ENCODE data around the gene SLC25A43.
"Not testable (repeated sequence)": the region's sequence is repeated elsewhere in the genome, so short reads cannot be mapped to it uniquely, and the experiment has no call there.

Gene SLC25A43

GRCh38 chrX:119363391-119363790 is 35.7 kb upstream of the SLC25A43 start:
- TF ChIP-seq ZFP30 (CRISPR knock-in tag; IDR thresholded peaks at IDR 0.05), result no peak
- no peak for TF ChIP-seq ZC3H10 (CRISPR knock-in tag; IDR thresholded peaks at IDR 0.05)
- no peak for TF ChIP-seq OSR1 (CRISPR knock-in tag; IDR thresholded peaks at IDR 0.05)
- TF ChIP-seq ISL1 (CRISPR knock-in tag; IDR thresholded peaks at IDR 0.05), result no peak
- TF ChIP-seq, protein P1, sequence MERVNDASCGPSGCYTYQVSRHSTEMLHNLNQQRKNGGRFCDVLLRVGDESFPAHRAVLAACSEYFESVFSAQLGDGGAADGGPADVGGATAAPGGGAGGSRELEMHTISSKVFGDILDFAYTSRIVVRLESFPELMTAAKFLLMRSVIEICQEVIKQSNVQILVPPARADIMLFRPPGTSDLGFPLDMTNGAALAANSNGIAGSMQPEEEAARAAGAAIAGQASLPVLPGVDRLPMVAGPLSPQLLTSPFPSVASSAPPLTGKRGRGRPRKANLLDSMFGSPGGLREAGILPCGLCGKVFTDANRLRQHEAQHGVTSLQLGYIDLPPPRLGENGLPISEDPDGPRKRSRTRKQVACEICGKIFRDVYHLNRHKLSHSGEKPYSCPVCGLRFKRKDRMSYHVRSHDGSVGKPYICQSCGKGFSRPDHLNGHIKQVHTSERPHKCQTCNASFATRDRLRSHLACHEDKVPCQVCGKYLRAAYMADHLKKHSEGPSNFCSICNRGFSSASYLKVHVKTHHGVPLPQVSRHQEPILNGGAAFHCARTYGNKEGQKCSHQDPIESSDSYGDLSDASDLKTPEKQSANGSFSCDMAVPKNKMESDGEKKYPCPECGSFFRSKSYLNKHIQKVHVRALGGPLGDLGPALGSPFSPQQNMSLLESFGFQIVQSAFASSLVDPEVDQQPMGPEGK (CRISPR knock-in tag; IDR thresholded peaks at IDR 0.05; ENCODE audit: borderline replicate concordance), result no peak
- TF ChIP-seq TSHZ2 (CRISPR knock-in tag; IDR thresholded peaks at IDR 0.05), result no peak
- no peak for TF ChIP-seq ZNF70 (CRISPR knock-in tag; IDR thresholded peaks at IDR 0.05)
- no peak for TF ChIP-seq GLIS3 (CRISPR knock-in tag; IDR thresholded peaks at IDR 0.05)
- no peak for TF ChIP-seq TCF4 (CRISPR knock-in tag; IDR thresholded peaks at IDR 0.05; ENCODE audit: borderline replicate concordance)
- TF ChIP-seq ARNTL (CRISPR knock-in tag; IDR thresholded peaks at IDR 0.05; ENCODE audit: borderline replicate concordance, low read depth), result no peak
- TF ChIP-seq SNAI2 (CRISPR knock-in tag; IDR thresholded peaks at IDR 0.05), result no peak
- TF ChIP-seq CSDC2 (CRISPR knock-in tag; IDR thresholded peaks at IDR 0.05), result no peak
- TF ChIP-seq CREB5 (CRISPR knock-in tag; IDR thresholded peaks at IDR 0.05; ENCODE audit: low read depth), result no peak
- no peak for ATAC-seq

GRCh38 chrX:119371861-119372260 is 27.3 kb upstream of the SLC25A43 start:
- not testable (repeated sequence) for ATAC-seq

GRCh38 chrX:119374736-119375135 is 24.4 kb upstream of the SLC25A43 start:
- TF ChIP-seq TCF4 (CRISPR knock-in tag; IDR thresholded peaks at IDR 0.05; ENCODE audit: borderline replicate concordance), result no peak
- TF ChIP-seq ZNF8 (CRISPR knock-in tag; IDR thresholded peaks at IDR 0.05), result no peak
- TF ChIP-seq, protein P1 (CRISPR knock-in tag; IDR thresholded peaks at IDR 0.05; ENCODE audit: borderline replicate concordance), result no peak
- TF ChIP-seq TSHZ2 (CRISPR knock-in tag; IDR thresholded peaks at IDR 0.05), result no peak
- TF ChIP-seq GLIS3 (CRISPR knock-in tag; IDR thresholded peaks at IDR 0.05), result no peak
- TF ChIP-seq SNAI2 (CRISPR knock-in tag; IDR thresholded peaks at IDR 0.05), result no peak
- TF ChIP-seq CREB5 (CRISPR knock-in tag; IDR thresholded peaks at IDR 0.05; ENCODE audit: low read depth), result no peak
- no peak for TF ChIP-seq ARNTL (CRISPR knock-in tag; IDR thresholded peaks at IDR 0.05; ENCODE audit: borderline replicate concordance, low read depth)
- TF ChIP-seq RARB (CRISPR knock-in tag; IDR thresholded peaks at IDR 0.05), result no peak
- TF ChIP-seq ISL1 (CRISPR knock-in tag; IDR thresholded peaks at IDR 0.05), result no peak
- no peak for TF ChIP-seq OSR1 (CRISPR knock-in tag; IDR thresholded peaks at IDR 0.05)
- no peak for TF ChIP-seq ZFP30 (CRISPR knock-in tag; IDR thresholded peaks at IDR 0.05)
- TF ChIP-seq ZNF565 (CRISPR knock-in tag; conservative IDR thresholded peaks at IDR 0.05; ENCODE audit: low read depth), result no peak
- TF ChIP-seq ZFP3 (CRISPR knock-in tag; IDR thresholded peaks at IDR 0.05), result no peak
- ATAC-seq, result peak; percentile 48; the same call in 2 of the 3 replicates
